ENCODE results near the gene NDUFB10. TPM values are rescaled to one million over a fixed set of nuclear protein-coding genes. Genes with fewer than 3 reads are reported as not detected.
A peak's percentile ranks its signal among the peaks of the same experiment; 100 is the strongest.
"Not testable (repeated sequence)": the region's sequence is repeated elsewhere in the genome, so short reads cannot be mapped to it uniquely, and the experiment has no call there.

NDUFB10 gene
- total RNA-seq, 4 donors from 2014 or later = 157 to 196 (median 174) TPM

DNA sequence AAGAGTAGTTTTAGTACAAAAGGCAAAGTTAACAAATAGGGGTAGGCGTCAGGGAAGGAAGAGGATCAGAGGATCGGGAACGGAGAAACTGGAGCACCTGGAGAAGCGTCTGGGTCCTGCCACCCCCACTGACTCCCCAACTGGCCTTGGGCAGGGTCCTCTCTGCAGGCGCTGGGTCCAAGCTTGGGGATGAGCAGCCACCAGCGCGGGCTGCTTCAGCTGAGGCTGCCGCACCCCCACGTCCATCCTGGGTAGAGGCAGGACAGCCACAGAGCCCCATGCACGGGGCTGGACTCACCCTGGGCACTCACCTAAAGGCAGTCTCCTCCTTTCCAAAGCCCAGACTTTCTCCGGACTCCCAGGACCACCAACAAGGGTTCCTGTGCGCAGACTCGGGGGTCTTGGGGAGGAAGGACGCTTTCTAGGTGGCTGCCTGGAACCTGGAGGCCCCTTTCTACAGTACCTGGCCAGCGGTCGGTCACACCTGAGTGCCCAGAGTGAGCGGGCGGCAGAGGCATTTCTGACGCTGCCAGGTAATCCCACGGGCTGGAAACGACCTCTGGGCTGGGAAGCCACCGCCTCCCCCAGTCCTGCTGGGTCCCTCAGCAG, 42.2 kb upstream of the NDUFB10 start:
- Histone ChIP-seq H3K9me3 (no peaks in the 10 kb centered on the region), H3K27me3 (peaks cover 75% of the 10 kb centered on the region), H3K36me3 (no peaks in the 10 kb centered on the region), H3K27ac (peak overlapping the region; percentile 50), H3K4me3 (peak overlapping the region; percentile 46), H3K4me1 (peaks cover 54% of the 10 kb centered on the region)
- TF ChIP-seq POLR2AphosphoS5 (IDR thresholded peaks at IDR 0.05) (no peak), EP300 (IDR thresholded peaks at IDR 0.05) (no peak), POLR2A (IDR thresholded peaks at IDR 0.05) (no peak)
- TF ChIP-seq, protein P1, sequence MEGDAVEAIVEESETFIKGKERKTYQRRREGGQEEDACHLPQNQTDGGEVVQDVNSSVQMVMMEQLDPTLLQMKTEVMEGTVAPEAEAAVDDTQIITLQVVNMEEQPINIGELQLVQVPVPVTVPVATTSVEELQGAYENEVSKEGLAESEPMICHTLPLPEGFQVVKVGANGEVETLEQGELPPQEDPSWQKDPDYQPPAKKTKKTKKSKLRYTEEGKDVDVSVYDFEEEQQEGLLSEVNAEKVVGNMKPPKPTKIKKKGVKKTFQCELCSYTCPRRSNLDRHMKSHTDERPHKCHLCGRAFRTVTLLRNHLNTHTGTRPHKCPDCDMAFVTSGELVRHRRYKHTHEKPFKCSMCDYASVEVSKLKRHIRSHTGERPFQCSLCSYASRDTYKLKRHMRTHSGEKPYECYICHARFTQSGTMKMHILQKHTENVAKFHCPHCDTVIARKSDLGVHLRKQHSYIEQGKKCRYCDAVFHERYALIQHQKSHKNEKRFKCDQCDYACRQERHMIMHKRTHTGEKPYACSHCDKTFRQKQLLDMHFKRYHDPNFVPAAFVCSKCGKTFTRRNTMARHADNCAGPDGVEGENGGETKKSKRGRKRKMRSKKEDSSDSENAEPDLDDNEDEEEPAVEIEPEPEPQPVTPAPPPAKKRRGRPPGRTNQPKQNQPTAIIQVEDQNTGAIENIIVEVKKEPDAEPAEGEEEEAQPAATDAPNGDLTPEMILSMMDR (IDR thresholded peaks at IDR 0.05) = no peak
- 19% methylated on average over 4 of the region's 22 CpGs for WGBS
- DNase-seq (ENCODE audit: low spot score in 2 of 2) = no peak

DNA sequence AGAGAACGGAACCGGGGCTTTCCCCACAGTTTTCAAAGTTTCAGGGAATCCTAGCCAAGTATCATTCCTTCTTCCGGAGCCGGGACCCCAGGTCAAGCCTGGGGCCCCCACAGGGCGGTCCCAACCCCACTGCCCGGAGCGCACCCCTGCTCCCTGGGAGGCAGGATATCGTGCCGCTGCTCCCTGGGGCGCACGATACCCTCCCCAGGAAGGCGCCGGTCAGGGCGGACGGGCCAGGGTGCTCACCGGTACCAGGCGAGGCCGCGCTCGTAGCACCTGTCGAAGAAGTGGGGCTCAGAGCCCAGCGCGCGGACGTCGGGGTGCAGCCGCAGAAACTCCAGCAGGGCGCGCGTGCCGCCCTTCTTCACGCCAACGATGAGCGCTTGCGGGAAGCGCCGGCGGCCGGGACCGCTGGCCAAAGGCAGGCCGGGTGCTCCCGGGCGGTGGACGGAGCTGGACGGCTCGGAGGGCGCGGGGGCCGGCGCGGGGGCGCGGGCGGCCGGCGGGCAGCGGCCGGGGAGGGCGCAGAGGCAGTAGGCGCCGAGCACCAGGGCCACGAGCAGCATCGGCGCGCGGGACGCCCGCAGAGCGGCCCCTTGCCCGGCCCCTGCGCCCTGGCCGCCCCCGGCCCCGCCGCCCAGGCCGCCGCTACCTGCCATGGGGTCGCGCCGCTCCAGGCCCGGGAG, 41.5 kb upstream of the NDUFB10 start:
- Histone ChIP-seq H3K9me3 (no peaks in the 10 kb centered on the region), H3K4me3 (peak overlapping the region; percentile 46), H3K27me3 (peaks cover 78% of the 10 kb centered on the region), H3K27ac (peak overlapping the region; percentile 50), H3K36me3 (no peaks in the 10 kb centered on the region), H3K4me1 (peaks cover 54% of the 10 kb centered on the region)
- TF ChIP-seq POLR2AphosphoS5 (IDR thresholded peaks at IDR 0.05) (no peak), EP300 (IDR thresholded peaks at IDR 0.05) (no peak), POLR2A (IDR thresholded peaks at IDR 0.05) (no peak)
- TF ChIP-seq, protein P1 (IDR thresholded peaks at IDR 0.05) = no peak
- WGBS = 0% methylated on average over 34 of the region's 81 CpGs
- DNase-seq (ENCODE audit: low spot score in 2 of 2) = no peak

DNA sequence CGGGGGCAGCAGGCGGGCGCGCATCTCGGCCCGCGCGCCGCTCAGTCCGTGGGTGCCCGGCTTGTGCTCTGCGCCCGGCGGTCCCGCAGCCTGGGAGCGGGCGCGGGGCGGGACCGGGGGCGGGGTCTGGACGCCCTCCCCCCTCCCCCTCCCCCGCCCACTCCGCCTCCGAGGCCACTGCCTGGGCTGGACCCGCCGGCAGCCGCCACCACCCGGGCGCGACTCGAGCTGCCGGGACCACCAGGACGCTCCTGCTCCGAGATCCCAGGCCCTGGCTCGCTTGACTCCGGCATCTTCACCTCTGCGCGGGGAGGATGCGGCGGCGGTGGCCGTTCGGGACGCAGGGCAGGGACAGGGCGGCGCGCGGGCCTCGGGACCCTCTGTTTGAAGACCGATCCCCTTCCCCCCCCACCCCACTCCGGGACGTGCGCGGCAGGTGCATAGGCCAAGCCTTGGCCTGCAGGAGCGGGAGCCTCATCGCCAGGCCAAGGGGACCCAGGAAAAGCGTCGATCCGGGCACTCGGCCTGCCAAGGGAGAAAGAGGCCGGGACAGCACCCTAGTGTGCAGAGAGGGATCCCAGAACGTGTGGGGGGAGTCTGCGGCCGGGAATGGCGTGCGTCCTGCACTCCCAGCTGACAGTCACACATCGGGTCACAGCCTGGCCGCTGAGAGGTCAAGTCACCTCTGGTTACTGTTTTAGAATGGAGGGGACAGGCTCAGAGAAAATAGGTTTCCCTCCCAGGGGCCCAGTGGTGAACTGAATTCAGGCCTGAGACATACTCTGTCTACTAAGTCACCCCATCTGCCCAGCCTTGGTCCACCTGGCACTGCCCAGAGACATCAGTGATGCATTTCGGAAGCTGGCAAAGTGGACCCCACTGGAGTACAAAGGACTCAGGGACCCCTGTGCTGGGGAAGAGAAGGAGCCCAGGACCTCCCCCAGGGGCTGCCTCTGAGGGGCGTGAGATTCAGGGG, 40.7 kb upstream of the NDUFB10 start, which contains the start of gene HS3ST6:
HS3ST6 (minus strand) TSS at position 65 of the 976 bp plus-strand sequence. CDS start 92 bp downstream, outside the sequence.
- peaks cover 55% of the 10 kb centered on the region for H3K4me1 ChIP-seq
- DNase-seq (ENCODE audit: low spot score in 2 of 2) = no peak
- WGBS = 17% methylated on average over 7 of the region's 71 CpGs
- peak within 1 kb of the TSS; percentile 46 for H3K4me3 ChIP-seq
- no peaks in the 10 kb centered on the region for H3K36me3 ChIP-seq
- TF ChIP-seq EP300 (IDR thresholded peaks at IDR 0.05) = no peak
- no peak for TF ChIP-seq POLR2AphosphoS5 (IDR thresholded peaks at IDR 0.05)
- TF ChIP-seq, protein P1 (IDR thresholded peaks at IDR 0.05) = no peak
- TF ChIP-seq POLR2A (IDR thresholded peaks at IDR 0.05) = no peak
- no peaks in the 10 kb centered on the region for H3K9me3 ChIP-seq
- H3K27me3 ChIP-seq = peaks cover 83% of the 10 kb centered on the region
- H3K27ac ChIP-seq = peak within 1 kb of the TSS; percentile 50

- DNase-seq (ENCODE audit: low spot score in 2 of 2) = no peak
- Histone ChIP-seq H3K27ac (no peak overlapping the region), H3K4me3 (peak overlapping the region; percentile 46), H3K4me1 (peaks cover 55% of the 10 kb centered on the region), H3K27me3 (peaks cover 79% of the 10 kb centered on the region), H3K36me3 (no peaks in the 10 kb centered on the region), H3K9me3 (no peaks in the 10 kb centered on the region)
- TF ChIP-seq EP300 (IDR thresholded peaks at IDR 0.05) (no peak), POLR2AphosphoS5 (IDR thresholded peaks at IDR 0.05) (no peak), POLR2A (IDR thresholded peaks at IDR 0.05) (no peak)
- TF ChIP-seq, protein P1 (IDR thresholded peaks at IDR 0.05) = no peak
- WGBS = 36% methylated on average over 17 of the region's 30 CpGs
Measured at GRCh38 chr16:1919327-1919998, 39.9 kb upstream of the NDUFB10 start.

GRCh38 chr16:1920122-1920521, 39.2 kb upstream of the NDUFB10 start:
- H3K27me3 ChIP-seq = peaks cover 74% of the 10 kb centered on the region

More at GRCh38 chr16:1920122-1920521, 39.2 kb upstream of the NDUFB10 start:
- H3K9me3 ChIP-seq; H3K27ac ChIP-seq; H3K36me3 ChIP-seq; DNase-seq (ENCODE audit: low spot score in 2 of 2); H3K4me3 ChIP-seq: not testable (repeated sequence)
- 66% methylated on average over 20 of the region's 21 CpGs for WGBS
- peaks cover 52% of the 10 kb centered on the region for H3K4me1 ChIP-seq
